HEK293 (cell line): ENCODE measurements around the gene ASPHD1.

Source experiments
- ATF2 ChIP-seq: fragments of 450-650 bp; formaldehyde crosslinking; IDR thresholded peaks from 2 replicates; pipeline ENCODE4 v1.5.1; 2016; ENCODE audit warnings: missing biosample characterization, missing genetic modification characterization, low read depth
- CTCF ChIP-seq: fragments of 450-650 bp; formaldehyde crosslinking; IDR thresholded peaks from 2 replicates; pipeline ENCODE4 v1.5.1; 2016; ENCODE audit warnings: missing biosample characterization, missing genetic modification characterization
- GLI2 ChIP-seq: fragments of 450-650 bp; formaldehyde crosslinking; IDR thresholded peaks from 2 replicates; pipeline ENCODE4; 2017; ENCODE audit warnings: missing biosample characterization, missing genetic modification characterization, low read depth, borderline replicate concordance
- REST ChIP-seq: fragments of 450-650 bp; formaldehyde crosslinking; IDR thresholded peaks from 2 replicates; pipeline ENCODE4 v1.5.1; 2016; ENCODE audit warnings: missing biosample characterization, missing genetic modification characterization
- ZBTB49 ChIP-seq: fragments of 450-650 bp; formaldehyde crosslinking; IDR thresholded peaks from 2 replicates; pipeline ENCODE4 v1.5.1; 2016; ENCODE audit warnings: missing biosample characterization, missing genetic modification characterization, low read depth
- ZNF174 ChIP-seq: fragments of 450-650 bp; formaldehyde crosslinking; IDR thresholded peaks from 2 replicates; pipeline ENCODE4 v1.5.0; 2017; ENCODE audit warnings: missing biosample characterization, mild to moderate bottlenecking, missing genetic modification characterization
- ZSCAN16 ChIP-seq: fragments of 450-650 bp; formaldehyde crosslinking; IDR thresholded peaks from 2 replicates; pipeline ENCODE4 v1.5.1; 2016; ENCODE audit warnings: missing biosample characterization, missing genetic modification characterization

GRCh38 chr16:29876217-29876593 is 24.1 kb upstream of the ASPHD1 start:
- TF ChIP-seq CTCF (tag by site-specific recombination), result no peak
- TF ChIP-seq ATF2, result no peak
- no peak for TF ChIP-seq ZNF174 (tag by site-specific recombination)
- no peak for TF ChIP-seq ZSCAN16 (tag by site-specific recombination)
- no peak for TF ChIP-seq REST (tag by site-specific recombination)
- TF ChIP-seq GLI2 (tag by site-specific recombination), result no peak
- no peak for TF ChIP-seq ZBTB49
